Parietal lobe (tissue), 1 donor: ENCODE results near the gene GRPR. TPM values are rescaled to one million over a fixed set of nuclear protein-coding genes. Genes with fewer than 3 reads are reported as not detected.

Source experiments
- total RNA-seq: library from RNA; depleted of rRNA; stranded (reverse); fragments of >200 nt; gene quantifications from one replicate; pipeline ENCODE4 v1.2.3, GENCODE V29; 2014

The GRPR gene
- 0.63 TPM for total RNA-seq

DNA sequence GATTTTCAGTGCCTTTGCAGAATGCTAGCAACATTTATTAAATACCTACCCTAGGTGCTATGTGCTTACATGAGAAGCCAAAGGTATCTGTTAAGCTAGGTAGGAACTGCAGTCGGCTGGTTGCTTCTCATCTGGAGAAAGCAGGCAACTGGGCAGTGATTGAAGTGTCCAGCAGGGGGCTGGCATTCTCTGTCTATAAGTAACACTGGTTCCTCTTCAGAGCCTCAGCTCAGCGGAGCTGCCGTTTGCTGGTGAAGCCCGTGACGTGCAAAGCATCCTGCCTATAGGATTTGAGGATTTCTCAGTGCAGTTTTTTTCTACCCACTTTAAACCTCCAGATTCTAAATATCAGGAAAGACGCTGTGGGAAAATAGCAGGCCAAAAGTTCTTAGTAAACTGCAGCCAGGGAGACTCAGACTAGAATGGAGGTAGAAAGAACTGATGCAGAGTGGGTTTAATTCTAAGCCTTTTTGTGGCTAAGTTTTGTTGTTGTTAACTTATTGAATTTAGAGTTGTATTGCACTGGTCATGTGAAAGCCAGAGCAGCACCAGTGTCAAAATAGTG is at the start of gene GRPR:
Gene GRPR, plus strand, starts transcription at position 344 of the 565 bp plus-strand sequence. CDS start 389 bp downstream, outside the sequence.

DNA sequence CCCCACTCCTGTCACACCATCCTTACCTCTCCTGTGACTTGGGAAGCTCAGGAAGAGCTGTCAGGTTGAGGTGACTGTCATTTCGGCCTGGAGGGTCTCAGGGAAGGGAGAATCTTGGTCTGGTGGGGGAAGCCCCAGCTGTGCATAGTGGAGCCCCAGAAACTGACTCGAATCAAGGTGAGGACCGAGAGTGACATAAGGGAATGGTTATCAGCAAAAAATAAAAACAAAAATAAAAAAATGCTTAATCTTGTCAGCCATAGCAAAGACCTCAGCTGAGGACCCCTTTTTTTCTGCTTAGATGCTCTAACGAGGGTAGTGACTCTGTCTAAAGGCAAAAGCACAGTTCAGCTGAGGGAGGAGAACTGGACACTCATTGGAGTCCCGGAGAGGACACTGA is 43.8 kb downstream of the GRPR start, which contains the start of gene MAGEB17:
Gene MAGEB17, plus strand, starts transcription at position 301 of the 400 bp plus-strand sequence. CDS start 2,902 bp downstream, outside the sequence.

Other genes starting within 250 kb of the GRPR start
- gene MAGEB17, start 43.9 kb downstream of the GRPR start, total RNA-seq, result not detected